Trophoblast cell (in vitro differentiated cells and primary cell): Measurements from ENCODE around the gene CASP14.
"Not testable (repeated sequence)": the region's sequence is repeated elsewhere in the genome, so short reads cannot be mapped to it uniquely, and the experiment has no call there.

Experiments
- DNase-seq, 2 donors: peaks; one replicate each; pipeline ENCODE4 v3.0.0-alpha.2; 2016
- H2AFZ ChIP-seq: 2 replicates; pipeline ENCODE4 v1.6.1; 2013; ENCODE audit warnings: low read length, moderate library complexity, mild to moderate bottlenecking; ENCODE audit not compliant: insufficient read depth, poor library complexity
- H2AK5ac ChIP-seq: 2 replicates; pipeline ENCODE4 v1.6.1; 2013; ENCODE audit warnings: mild to moderate bottlenecking, low read length
- H2BK120ac ChIP-seq: 2 replicates; pipeline ENCODE4 v1.6.1; 2013; ENCODE audit warnings: low read length, mild to moderate bottlenecking, moderate library complexity; ENCODE audit not compliant: insufficient read depth, poor library complexity
- H2BK12ac ChIP-seq: 2 replicates; pipeline ENCODE4 v1.6.1; 2013; ENCODE audit warnings: mild to moderate bottlenecking, low read length, moderate library complexity
- H2BK5ac ChIP-seq: 2 replicates; pipeline ENCODE4 v1.6.1; 2013; ENCODE audit warnings: low read length, low read depth, moderate library complexity, mild to moderate bottlenecking; ENCODE audit not compliant: poor library complexity
- H3K14ac ChIP-seq: 2 replicates; pipeline ENCODE4 v1.6.1; 2013; ENCODE audit warnings: mild to moderate bottlenecking, low read length
- H3K18ac ChIP-seq: 2 replicates; pipeline ENCODE4 v1.6.1; 2013; ENCODE audit warnings: mild to moderate bottlenecking, low read length
- H3K23ac ChIP-seq: 2 replicates; pipeline ENCODE4 v1.6.1; 2013; ENCODE audit warnings: low read length
- H3K27ac ChIP-seq: 2 replicates; pipeline ENCODE4 v1.5.1; 2013; ENCODE audit warnings: low read depth, mild to moderate bottlenecking, inconsistent platforms, low read length, moderate library complexity
- H3K27me3 ChIP-seq: 2 replicates; pipeline ENCODE4 v1.6.1; 2013; ENCODE audit warnings: inconsistent platforms, mild to moderate bottlenecking, low read length, moderate library complexity; ENCODE audit not compliant: insufficient read depth
- H3K36me3 ChIP-seq, 2 experiments: 1 replicate in 1 of 2; 2 replicates in 1 of 2; pipeline ENCODE4 v1.6.1; 2013; ENCODE audit warnings: low read length in 2 of 2, mild to moderate bottlenecking in 2 of 2, moderate library complexity in 1 of 2; ENCODE audit not compliant: insufficient read depth in 2 of 2, control insufficient read depth in 1 of 2
- H3K4ac ChIP-seq: 2 replicates; pipeline ENCODE4 v1.6.1; 2013; ENCODE audit warnings: low read depth, mild to moderate bottlenecking, low read length, moderate library complexity
- H3K4me1 ChIP-seq, 2 experiments: 1 replicate in 1 of 2; 2 replicates in 1 of 2; pipeline ENCODE4 v1.6.1; 2013; ENCODE audit warnings: low read length in 2 of 2, mild to moderate bottlenecking in 2 of 2, moderate library complexity in 1 of 2; ENCODE audit not compliant: insufficient read depth in 2 of 2, control insufficient read depth in 1 of 2
- H3K4me2 ChIP-seq: 2 replicates; pipeline ENCODE4 v1.6.1; 2013; ENCODE audit warnings: inconsistent platforms, mild to moderate bottlenecking, low read length, moderate library complexity
- H3K4me3 ChIP-seq: 2 replicates; pipeline ENCODE4 v1.5.1; 2013; ENCODE audit warnings: mild to moderate bottlenecking, low read depth, low read length, inconsistent platforms
- H3K79me1 ChIP-seq: one replicate; pipeline ENCODE4 v1.6.1; 2013; ENCODE audit warnings: low read length
- H3K79me2 ChIP-seq: 2 replicates; pipeline ENCODE4 v1.6.1; 2013; ENCODE audit warnings: low read length, mild to moderate bottlenecking; ENCODE audit not compliant: control insufficient read depth, insufficient read depth, poor library complexity
- H3K9ac ChIP-seq: 2 replicates; pipeline ENCODE4 v1.6.1; 2013; ENCODE audit warnings: mild to moderate bottlenecking, low read length
- H3K9me3 ChIP-seq: 2 replicates; pipeline ENCODE4 v1.6.1; 2013; ENCODE audit warnings: low read depth, mild to moderate bottlenecking, control low read depth, inconsistent platforms, low read length; ENCODE audit not compliant: insufficient read depth
- H4K12ac ChIP-seq: 2 replicates; pipeline ENCODE4 v1.6.1; 2013; ENCODE audit warnings: low read depth, mild to moderate bottlenecking, low read length, moderate library complexity
- H4K8ac ChIP-seq: 2 replicates; pipeline ENCODE4 v1.6.1; 2013; ENCODE audit warnings: low read depth, mild to moderate bottlenecking, low read length, moderate library complexity
- H4K91ac ChIP-seq: one replicate; pipeline ENCODE4 v1.6.1; 2013; ENCODE audit warnings: low read depth, mild to moderate bottlenecking, low read length, moderate library complexity
- WGBS: extraction: QIAGEN DNeasy Blood & Tissue Kit; methylation state at CpG from one replicate; pipeline ENCODE4 v1.1.7; 2013; ENCODE audit warnings: missing lambda C conversion rate; ENCODE audit not compliant: insufficient read length, insufficient coverage; ENCODE audit errors: extremely low coverage; 5-methylcytosine and 5-hydroxymethylcytosine counted together

CASP14 gene

GRCh38 chr19:15062036-15062435 lies 12.8 kb downstream of the CASP14 start:
- Histone ChIP-seq H3K36me3 (no peaks in the 10 kb centered on the region), H3K27ac (no peak overlapping the region), H2AFZ (no peak overlapping the region), H3K79me2 (peaks cover 1% of the 10 kb centered on the region), H3K4me2 (no peak overlapping the region), H3K18ac (no peak overlapping the region), H3K9me3 (peaks cover 9% of the 10 kb centered on the region), H3K4me3 (no peak overlapping the region), H3K4ac (no peak overlapping the region), H3K9ac (no peak overlapping the region), H4K12ac (no peak overlapping the region), H2BK120ac (peak overlapping the region; percentile 37), H3K14ac (no peak overlapping the region), H2BK5ac (no peak overlapping the region), H2BK12ac (peak overlapping the region; percentile 54), H4K8ac (no peak overlapping the region), H3K79me1 (no peaks in the 10 kb centered on the region), H4K91ac (no peak overlapping the region), H3K23ac (no peak overlapping the region), H2AK5ac (no peak overlapping the region), H3K4me1 (no peaks in the 10 kb centered on the region), H3K27me3 (no peaks in the 10 kb centered on the region)
- no peak for DNase-seq
- no CpG with 5 or more reads among the region's 12 CpGs for whole genome bisulfite sequencing

- WGBS: no CpG with 5 or more reads among the region's 4 CpGs
- peak overlapping the region; percentile 54 for H2BK5ac ChIP-seq
- peak overlapping the region; percentile 91 for H2BK12ac ChIP-seq
- not testable (repeated sequence) for H3K4me2 ChIP-seq, H3K27me3 ChIP-seq, H2AFZ ChIP-seq, H3K23ac ChIP-seq, H2AK5ac ChIP-seq, H4K8ac ChIP-seq, H3K14ac ChIP-seq, H3K79me2 ChIP-seq, H4K12ac ChIP-seq, H3K4me3 ChIP-seq, H3K36me3 ChIP-seq, H3K4ac ChIP-seq, H3K9me3 ChIP-seq, H3K9ac ChIP-seq
- H4K91ac ChIP-seq: peak overlapping the region; percentile 89
- H3K4me1 ChIP-seq: peaks cover 16 to 27% of the 10 kb centered on the region in 2 experiments
- peak overlapping the region; percentile 40 for H3K18ac ChIP-seq
- H3K79me1 ChIP-seq: peaks cover 30% of the 10 kb centered on the region
- peak overlapping the region; percentile 86 for H3K27ac ChIP-seq
- H2BK120ac ChIP-seq: peak overlapping the region; percentile 88
- peak in 1 of 2 donors; percentile 77 for DNase-seq
Measured at GRCh38 chr19:15070386-15070785, 21.1 kb downstream of the CASP14 start.

DNA sequence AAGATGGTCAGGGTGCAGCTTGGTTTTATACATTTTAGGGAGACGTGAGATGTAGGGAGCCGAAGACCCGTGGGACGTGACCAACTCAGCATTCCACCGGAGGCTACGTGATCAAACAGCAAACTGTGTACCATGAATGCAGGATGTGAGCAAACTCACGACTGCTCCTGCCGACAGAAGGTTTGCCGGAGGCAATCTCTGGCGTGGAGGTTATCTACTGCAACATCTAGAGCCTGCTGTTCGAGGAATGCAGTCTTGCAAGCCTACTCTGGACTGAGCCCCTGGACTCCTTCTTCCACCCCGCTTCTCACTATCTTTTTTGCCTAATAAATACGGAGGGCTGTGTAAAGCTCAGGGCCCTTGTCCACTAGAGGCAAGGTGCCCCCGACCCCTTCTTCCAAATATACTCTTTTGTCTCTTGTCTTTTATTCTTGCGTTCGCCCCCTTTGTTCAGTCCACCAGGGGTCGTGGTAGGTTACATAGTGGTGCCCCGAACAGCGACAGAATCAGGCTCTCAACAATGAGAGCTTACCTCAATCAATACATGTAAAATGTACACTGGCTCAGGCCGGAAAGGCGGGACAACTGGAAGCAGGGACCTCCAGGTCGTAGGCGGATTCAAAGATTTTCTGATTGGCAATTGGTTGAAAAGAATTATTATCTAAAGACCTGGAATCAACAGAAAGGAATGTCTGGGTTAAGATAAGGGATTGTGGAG lies 23.8 kb downstream of the CASP14 start:
- no CpG with 5 or more reads among the region's 23 CpGs for WGBS
- Histone ChIP-seq H4K91ac (peak overlapping the region; percentile 65), H2AFZ (no peak overlapping the region), H3K27ac (peak overlapping the region; percentile 98), H3K23ac (no peak overlapping the region), H3K27me3 (no peaks in the 10 kb centered on the region), H2BK5ac (peak overlapping the region; percentile 90), H3K14ac (no peak overlapping the region), H2BK12ac (peak overlapping the region; percentile 2), H4K8ac (peak overlapping the region; percentile 45), H3K79me1 (peaks cover 30% of the 10 kb centered on the region), H3K79me2 (peaks cover 3% of the 10 kb centered on the region), H3K4me1 (peaks cover 16 to 27% of the 10 kb centered on the region in 2 experiments), H3K4me3 (no peak overlapping the region), H3K18ac (no peak overlapping the region), H4K12ac (no peak overlapping the region), H3K4me2 (peak overlapping the region; percentile 36), H3K4ac (peak overlapping the region; percentile 44), H3K36me3 (no peaks in the 10 kb centered on the region), H3K9me3 (no peaks in the 10 kb centered on the region), H2AK5ac (no peak overlapping the region), H3K9ac (no peak overlapping the region), H2BK120ac (peak overlapping the region; percentile 97)
- peak; percentile 96 to 99 for DNase-seq

DNA sequence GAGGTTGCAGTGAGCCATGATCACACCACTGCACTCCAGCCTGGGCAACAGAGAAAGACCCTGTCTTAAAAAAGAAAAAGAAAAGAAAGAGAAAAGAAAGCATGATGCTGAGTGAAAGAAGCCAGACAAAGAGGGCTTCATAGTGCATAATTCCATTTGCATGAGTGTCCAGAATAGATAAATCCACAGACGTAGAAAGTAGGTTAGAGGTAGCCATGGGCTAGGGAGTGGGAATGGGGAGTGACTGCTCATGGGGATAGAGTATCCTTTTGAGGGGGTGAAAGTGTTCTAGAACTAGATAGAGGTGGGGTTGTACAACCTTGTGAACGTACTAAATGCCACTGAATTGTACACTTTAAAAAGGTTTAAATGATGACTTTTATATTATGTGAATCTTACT lies 25.1 kb downstream of the CASP14 start:
- Histone ChIP-seq H2BK12ac (peak overlapping the region; percentile 99), H3K4me3 (no peak overlapping the region), H3K79me2 (peaks cover 3% of the 10 kb centered on the region), H3K79me1 (peaks cover 28% of the 10 kb centered on the region), H3K9me3 (no peaks in the 10 kb centered on the region), H3K36me3 (no peaks in the 10 kb centered on the region), H2AK5ac (peak overlapping the region; percentile 92), H4K91ac (peak overlapping the region; percentile 100), H3K4ac (peak overlapping the region; percentile 90), H3K4me1 (peaks cover 16 to 26% of the 10 kb centered on the region in 2 experiments), H4K8ac (peak overlapping the region; percentile 94), H2BK5ac (peak overlapping the region; percentile 94), H3K4me2 (no peak overlapping the region), H3K27ac (peak overlapping the region; percentile 98), H3K14ac (peak overlapping the region; percentile 96), H3K27me3 (no peaks in the 10 kb centered on the region), H3K23ac (no peak overlapping the region), H2BK120ac (peak overlapping the region; percentile 99), H3K18ac (peak overlapping the region; percentile 97), H2AFZ (peak overlapping the region; percentile 18), H3K9ac (no peak overlapping the region), H4K12ac (peak overlapping the region; percentile 55)
- no CpG with 5 or more reads among the region's 2 CpGs for WGBS
- peak; percentile 30 to 62 for DNase-seq
